NCI-H2029 treated with DMSO at 0.1 percent for 48 hours (cell line): Measurements from ENCODE around the gene LGALS4.
"Not testable (repeated sequence)": the region's sequence is repeated elsewhere in the genome, so short reads cannot be mapped to it uniquely, and the experiment has no call there.

Experiments
- DNase-seq: peaks from one replicate; lab custom pipeline; 2025; lab: John Stamatoyannopoulos, UW

Gene LGALS4

GRCh38 chr19:38842439-38843174 lies 29.9 kb upstream of the LGALS4 start:
- DNase-seq, result no peak

GRCh38 chr19:38841787-38842438 lies 29.2 kb upstream of the LGALS4 start:
- DNase-seq, result no peak

- no peak for DNase-seq
Measured at GRCh38 chr19:38841180-38841766, 28.5 kb upstream of the LGALS4 start.

GRCh38 chr19:38840583-38840968 lies 27.8 kb upstream of the LGALS4 start:
- DNase-seq, result no peak

- no peak for DNase-seq
Measured at GRCh38 chr19:38839816-38840582, 27.3 kb upstream of the LGALS4 start.

GRCh38 chr19:38838986-38839761 lies 26.4 kb upstream of the LGALS4 start:
- no peak for DNase-seq

GRCh38 chr19:38838208-38838985 lies 25.7 kb upstream of the LGALS4 start:
- no peak for DNase-seq

GRCh38 chr19:38837656-38838121 lies 24.9 kb upstream of the LGALS4 start:
- no peak for DNase-seq

- no peak for DNase-seq
Measured at GRCh38 chr19:38836983-38837626, 24.4 kb upstream of the LGALS4 start.

- DNase-seq, result no peak
Measured at GRCh38 chr19:38836159-38836982, 23.6 kb upstream of the LGALS4 start.

GRCh38 chr19:38834590-38834989 lies 21.8 kb upstream of the LGALS4 start:
- no peak for DNase-seq

GRCh38 chr19:38834104-38834490 lies 21.4 kb upstream of the LGALS4 start:
- DNase-seq, result no peak

- DNase-seq, result no peak
Measured at GRCh38 chr19:38833092-38833425, 20.3 kb upstream of the LGALS4 start.

GRCh38 chr19:38831142-38831605 lies 18.4 kb upstream of the LGALS4 start:
- peak; percentile 42 for DNase-seq

- no peak for DNase-seq
Measured at GRCh38 chr19:38830039-38830733, 17.4 kb upstream of the LGALS4 start.

- not testable (repeated sequence) for DNase-seq
Measured at GRCh38 chr19:38829203-38829602, 16.5 kb upstream of the LGALS4 start.

- DNase-seq, result no peak
Measured at GRCh38 chr19:38826856-38827551, 14.3 kb upstream of the LGALS4 start.

GRCh38 chr19:38825936-38826335 lies 13.2 kb upstream of the LGALS4 start:
- not testable (repeated sequence) for DNase-seq
